ENCODE data around the gene RIN3.

GRCh38 chr14:92575748-92576303 lies 62.2 kb downstream of the RIN3 start:
- TF ChIP-seq CTCF (conservative IDR thresholded peaks at IDR 0.05; ENCODE audit: low read depth, low read length), result no peak
- no peak for TF ChIP-seq EZH2 (IDR thresholded peaks at IDR 0.05; ENCODE audit: borderline replicate concordance, low read depth, low read length, poor library complexity, severe bottlenecking)
